Spinal cord (tissue), 10 donors: ENCODE measurements around the gene ATG3. TPM values are rescaled to one million over a fixed set of nuclear protein-coding genes. Genes with fewer than 3 reads are reported as not detected.
"Not testable (repeated sequence)": the region's sequence is repeated elsewhere in the genome, so short reads cannot be mapped to it uniquely, and the experiment has no call there.

Experiments
- DNase-seq, 6 donors: peaks; one replicate each; pipeline versions ENCODE4 v3.0.0 to v3.0.0-alpha.2; 2013 to 2015; ENCODE audit warnings: low spot score in 6 of 6, low read depth in 4 of 6
- H3K27ac ChIP-seq: one replicate; pipeline ENCODE4 v1.5.1; 2013; ENCODE audit warnings: low read depth, low read length, control low read depth
- H3K27me3 ChIP-seq: one replicate; pipeline ENCODE4 v1.6.1; 2013; ENCODE audit warnings: low read length; ENCODE audit not compliant: control insufficient read depth, insufficient read depth
- H3K36me3 ChIP-seq: one replicate; pipeline ENCODE4 v1.6.1; 2013; ENCODE audit warnings: low read length; ENCODE audit not compliant: control insufficient read depth, insufficient read depth
- H3K4me1 ChIP-seq: one replicate; pipeline ENCODE4 v1.6.1; 2013; ENCODE audit warnings: low read length; ENCODE audit not compliant: control insufficient read depth, insufficient read depth
- H3K4me3 ChIP-seq: one replicate; pipeline ENCODE4 v1.5.1; 2013; ENCODE audit warnings: low read depth, low read length, control low read depth
- H3K9me3 ChIP-seq: one replicate; pipeline ENCODE4 v1.6.1; 2013; ENCODE audit warnings: low read length; ENCODE audit not compliant: control insufficient read depth, insufficient read depth
- WGBS: methylation state at CpG from one replicate; pipeline ENCODE4 v1.1.5; 2013; ENCODE audit warnings: missing lambda C conversion rate; ENCODE audit not compliant: insufficient coverage; 5-methylcytosine and 5-hydroxymethylcytosine counted together
- polyA plus RNA-seq, 2 donors: library from polyadenylated mRNA; unstranded; fragments of 120-200 nt; gene quantifications; one replicate each; pipeline ENCODE4 v1.2.1, GENCODE V29; 2013; ENCODE audit not compliant: insufficient read length in 2 of 2
- total RNA-seq, 2 donors: library from RNA; depleted of rRNA in 1 of 2; stranded (reverse); fragments of 120-200 nt in 1 of 2; fragments of >200 nt in 1 of 2; gene quantifications; one replicate each; pipeline versions ENCODE4 v1.2.3 to v1.2.4, GENCODE V29; 2013 to 2014
- donor health status: healthy.

Gene ATG3
- total and polyA plus RNA-seq, 4 donors = 43.0 to 62.6 (median 49.7) TPM

DNA sequence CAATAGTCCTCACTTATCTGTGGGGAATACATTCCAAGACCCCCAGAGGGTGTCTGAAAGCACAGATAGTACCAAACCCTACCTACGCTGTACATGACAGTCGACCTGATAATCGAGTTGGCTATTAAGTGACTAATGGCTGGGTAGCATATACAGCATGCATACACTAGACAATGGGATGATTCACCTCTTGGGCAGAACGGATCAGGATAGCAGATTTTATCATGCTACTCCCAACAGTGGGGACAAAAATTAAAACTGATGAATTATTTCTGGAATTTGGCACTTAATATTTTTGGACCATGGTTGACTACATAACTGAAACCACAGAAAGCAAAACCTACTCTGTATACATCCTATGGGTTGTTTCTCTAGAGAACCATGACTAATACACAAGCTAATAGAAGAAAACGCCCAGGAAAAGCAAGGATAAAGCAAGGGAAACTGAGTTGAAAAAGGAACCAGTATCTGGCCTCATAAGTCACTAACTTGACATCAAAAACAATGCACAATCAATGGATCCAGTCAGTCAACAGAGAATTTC is 15.5 kb downstream of the ATG3 start:
- peaks cover 10% of the 10 kb centered on the region for H3K36me3 ChIP-seq
- no peak for DNase-seq
- no peak overlapping the region for H3K27ac ChIP-seq
- H3K9me3 ChIP-seq = no peaks in the 10 kb centered on the region
- H3K4me3 ChIP-seq = no peak overlapping the region
- no peaks in the 10 kb centered on the region for H3K27me3 ChIP-seq
- WGBS = no CpG with 5 or more reads among the region's 5 CpGs
- H3K4me1 ChIP-seq = no peaks in the 10 kb centered on the region

DNA sequence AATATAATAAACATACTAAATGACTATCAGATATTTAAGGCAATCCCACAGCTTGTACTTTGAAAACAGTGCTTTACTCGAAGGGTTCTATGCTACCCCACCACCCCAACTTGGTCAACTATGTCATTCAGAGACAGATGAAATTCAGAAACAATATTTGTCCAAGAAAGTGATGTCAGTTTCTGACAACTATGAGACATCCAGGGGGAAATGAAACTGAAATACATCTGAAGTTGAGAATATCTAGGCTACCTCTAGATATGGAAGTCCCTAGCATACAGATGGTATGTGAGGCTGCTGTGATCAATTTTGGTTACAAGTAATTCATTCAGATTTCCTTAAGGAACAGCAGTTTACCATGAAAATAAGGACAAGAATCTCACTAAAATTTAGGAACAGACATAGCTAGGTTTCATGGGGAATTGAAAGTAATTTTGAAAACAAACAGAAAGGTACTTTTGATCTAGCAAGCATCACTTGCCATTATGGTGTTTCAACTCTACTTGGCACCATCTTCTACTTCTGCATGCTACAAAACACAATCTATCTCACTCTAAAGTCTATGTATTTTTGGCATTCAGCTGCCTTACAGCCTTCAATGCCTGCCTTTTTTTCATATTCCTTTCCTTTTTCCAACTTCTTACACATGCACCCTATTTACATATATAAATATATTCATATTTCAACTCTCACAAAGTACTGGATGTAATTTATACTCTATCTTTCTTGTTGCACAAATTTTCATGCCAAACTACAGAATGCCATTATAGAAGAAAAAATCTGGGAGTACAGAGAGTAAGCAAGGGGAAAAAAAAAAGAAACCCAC is 21.7 kb downstream of the ATG3 start:
- 100% methylated on average over 1 of the region's 1 CpG for WGBS
- Histone ChIP-seq H3K4me1 (no peaks in the 10 kb centered on the region), H3K27me3 (no peaks in the 10 kb centered on the region)

DNA sequence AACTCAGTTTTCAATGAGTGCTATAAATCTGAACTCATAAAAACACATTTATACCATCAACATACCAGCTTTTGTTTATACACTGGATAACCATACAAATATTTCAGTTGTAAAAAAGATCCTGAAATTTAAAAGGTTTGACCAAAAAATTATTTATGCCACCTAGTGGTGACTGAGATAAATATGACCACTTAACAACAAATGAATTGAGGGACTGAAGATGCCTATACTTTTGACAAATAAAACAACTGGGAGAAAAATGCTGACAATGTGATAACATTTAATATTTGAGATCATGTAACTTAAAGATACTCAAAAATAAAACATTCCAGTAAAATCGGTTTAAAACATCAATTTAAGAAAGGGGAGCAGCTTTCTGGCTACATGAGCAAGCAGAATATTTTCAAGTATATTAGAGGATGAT is 30.4 kb downstream of the ATG3 start:
- Histone ChIP-seq H3K9me3 (no peaks in the 10 kb centered on the region), H3K36me3 (peaks cover 3% of the 10 kb centered on the region), H3K4me1 (no peaks in the 10 kb centered on the region), H3K27ac (no peak overlapping the region), H3K4me3 (no peak overlapping the region), H3K27me3 (no peaks in the 10 kb centered on the region)
- no CpG with 5 or more reads among the region's 1 CpG for WGBS
- DNase-seq = peak; percentile 7 to 74 (median 12)

More for the DNA sequence above, 21.7 kb downstream of the ATG3 start:
- H3K27ac ChIP-seq = no peak overlapping the region
- H3K36me3 ChIP-seq = peaks cover 6% of the 10 kb centered on the region
- DNase-seq = peak in 1 of 6 donors; percentile 35
- H3K9me3 ChIP-seq = no peaks in the 10 kb centered on the region
- no peak overlapping the region for H3K4me3 ChIP-seq

DNA sequence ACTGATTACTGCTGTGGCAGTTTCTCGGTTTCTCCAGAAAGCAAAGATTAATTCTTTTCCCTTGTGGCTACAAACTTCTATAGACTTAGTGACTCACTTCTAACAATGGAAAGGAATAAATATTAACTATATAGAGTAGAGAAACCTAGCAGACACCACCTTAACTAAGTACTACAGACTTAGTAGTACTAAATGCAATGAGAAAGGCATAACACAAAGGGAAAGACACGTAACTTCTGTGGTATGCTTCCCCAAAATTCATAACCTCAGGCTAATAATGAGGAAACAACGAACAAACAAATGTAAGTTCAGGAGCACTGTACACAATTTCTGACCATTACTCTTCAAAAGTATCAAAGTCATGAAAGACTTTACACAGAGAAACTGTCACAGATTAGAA is 31.2 kb downstream of the ATG3 start:
- Histone ChIP-seq H3K27me3 (no peaks in the 10 kb centered on the region), H3K27ac (no peak overlapping the region), H3K4me1 (no peaks in the 10 kb centered on the region), H3K4me3 (no peak overlapping the region), H3K36me3 (peaks cover 3% of the 10 kb centered on the region), H3K9me3 (no peaks in the 10 kb centered on the region)
- no peak for DNase-seq
- WGBS = no CpG with 5 or more reads among the region's 3 CpGs

DNA sequence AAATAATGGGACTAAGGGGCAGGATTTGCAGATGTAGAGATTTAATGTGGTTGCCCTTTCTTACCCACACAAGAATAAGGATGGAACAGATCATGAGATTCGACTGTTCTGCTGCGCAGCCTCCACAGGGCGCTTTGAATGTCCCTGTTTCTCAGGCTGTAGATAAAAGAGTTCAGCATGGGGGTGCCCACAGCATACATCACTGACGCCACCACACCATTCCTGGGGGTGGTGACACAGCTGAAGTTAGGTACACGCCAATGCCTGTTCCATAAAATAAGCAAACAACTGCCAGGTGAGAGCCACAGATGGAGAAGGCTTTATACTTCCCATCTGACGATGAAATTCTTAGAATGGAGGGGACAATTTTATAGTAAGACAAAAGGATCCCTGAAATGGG is 37.6 kb downstream of the ATG3 start:
- DNase-seq, H3K27me3 ChIP-seq, H3K9me3 ChIP-seq, H3K4me3 ChIP-seq, H3K27ac ChIP-seq, H3K4me1 ChIP-seq, H3K36me3 ChIP-seq: not testable (repeated sequence)
- 90% methylated on average over 2 of the region's 6 CpGs for WGBS

DNA sequence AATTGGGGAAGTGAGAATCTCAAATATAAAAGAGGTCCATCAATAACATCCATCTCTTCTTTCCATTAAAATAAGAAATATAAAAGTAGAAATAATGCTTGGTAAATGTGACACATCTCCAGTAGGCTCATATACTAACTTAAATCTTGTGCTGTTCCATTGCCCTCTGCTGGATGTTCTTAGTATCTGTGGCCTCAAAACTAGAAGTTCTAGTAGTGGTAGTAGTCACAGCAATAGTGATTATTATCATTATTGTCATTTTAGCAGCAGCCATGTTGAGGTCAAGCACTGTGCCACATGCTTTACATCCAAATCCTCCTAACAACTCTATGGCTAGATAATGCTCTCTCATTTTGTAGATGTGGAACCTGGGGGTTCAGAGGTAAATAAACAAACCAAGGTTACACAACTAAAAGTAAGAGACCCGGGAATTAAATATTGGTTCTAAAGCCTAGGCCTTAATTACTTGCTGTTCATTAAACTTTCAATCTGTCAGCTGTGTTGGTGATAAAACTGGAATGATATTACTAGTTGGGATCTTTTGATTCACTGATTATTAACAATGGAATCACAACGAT is 42.2 kb downstream of the ATG3 start:
- Histone ChIP-seq H3K27ac (no peak overlapping the region), H3K36me3 (no peaks in the 10 kb centered on the region), H3K9me3 (no peaks in the 10 kb centered on the region), H3K4me1 (no peaks in the 10 kb centered on the region), H3K4me3 (no peak overlapping the region), H3K27me3 (no peaks in the 10 kb centered on the region)
- DNase-seq = peak; percentile 22 to 89 (median 43)
- WGBS = no CpG with 5 or more reads among the region's 2 CpGs

DNA sequence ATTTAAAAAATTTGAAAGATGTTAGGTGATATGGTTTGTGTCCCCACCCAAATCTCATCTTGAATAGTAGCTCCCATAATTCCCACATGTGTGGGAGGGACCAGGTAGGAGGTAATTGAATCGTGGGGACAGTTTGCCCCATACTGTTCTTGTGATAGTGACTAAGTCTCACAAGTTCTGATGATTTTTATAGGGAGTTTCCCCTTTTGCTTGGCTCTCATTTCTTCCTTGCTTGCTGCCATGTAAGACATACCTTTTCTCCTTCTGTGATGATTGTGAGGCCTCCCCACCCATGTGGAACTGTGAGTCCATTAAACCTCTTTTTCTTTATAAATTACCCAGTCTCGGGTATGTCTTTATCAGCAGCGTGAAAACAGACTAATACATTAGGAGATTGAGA is 42.8 kb downstream of the ATG3 start:
- not testable (repeated sequence) for H3K4me1 ChIP-seq, H3K36me3 ChIP-seq, DNase-seq, H3K4me3 ChIP-seq, H3K9me3 ChIP-seq, H3K27ac ChIP-seq, H3K27me3 ChIP-seq
- no CpG with 5 or more reads among the region's 3 CpGs for WGBS

DNA sequence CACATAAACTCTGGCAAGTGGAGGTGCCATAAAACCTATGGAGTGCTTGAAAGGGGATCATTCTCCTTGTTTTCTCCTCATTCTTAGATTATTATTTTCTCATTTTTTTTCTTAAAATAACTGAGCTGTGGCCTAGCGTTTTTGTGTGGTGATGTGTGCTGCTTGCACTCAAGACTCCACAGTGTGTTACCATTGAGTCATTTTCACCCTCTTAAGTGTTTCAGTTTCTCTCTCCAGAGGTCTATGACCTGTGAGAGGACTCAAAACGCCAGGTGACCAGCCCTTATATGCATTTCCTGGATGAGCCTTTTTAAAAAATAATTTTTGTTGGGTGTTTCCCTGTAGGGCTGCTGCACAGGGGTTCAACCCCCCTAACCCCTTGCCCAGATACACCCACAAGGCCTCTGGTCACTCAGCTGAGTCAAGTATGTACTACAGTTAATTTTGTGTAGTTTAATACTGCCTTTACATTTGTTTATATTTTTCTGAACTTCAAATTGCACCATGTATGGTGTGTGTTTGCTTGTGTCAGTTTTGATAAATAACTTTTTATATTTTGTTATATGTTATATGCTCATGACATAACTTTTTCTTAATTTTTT is 47.1 kb downstream of the ATG3 start:
- WGBS = no CpG with 5 or more reads among the region's 2 CpGs
- Histone ChIP-seq H3K4me3 (no peak overlapping the region), H3K4me1 (no peaks in the 10 kb centered on the region), H3K9me3 (peaks cover 3% of the 10 kb centered on the region), H3K27me3 (no peaks in the 10 kb centered on the region), H3K36me3 (no peaks in the 10 kb centered on the region), H3K27ac (no peak overlapping the region)
- no peak for DNase-seq

DNA sequence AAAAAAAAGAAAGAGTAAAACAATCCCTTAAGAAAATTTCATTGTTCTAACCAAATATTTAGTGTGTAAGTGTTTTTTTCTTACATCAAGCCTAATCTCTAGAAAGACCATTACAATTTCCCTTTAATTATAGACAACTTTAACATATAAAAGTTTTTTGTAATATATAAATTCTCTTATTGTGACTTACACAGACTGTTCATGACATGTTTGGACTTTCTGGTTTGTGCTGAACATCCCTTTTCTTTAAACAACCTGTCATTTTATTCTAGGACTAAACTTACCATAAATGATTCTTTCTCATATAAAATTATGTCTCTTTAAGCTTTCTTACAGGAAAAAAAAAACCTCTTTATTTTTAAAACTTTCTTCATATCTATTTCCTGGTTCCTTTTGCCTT is 49.4 kb downstream of the ATG3 start:
- Histone ChIP-seq H3K36me3 (no peaks in the 10 kb centered on the region), H3K4me3 (no peak overlapping the region), H3K4me1 (no peaks in the 10 kb centered on the region), H3K27me3 (no peaks in the 10 kb centered on the region), H3K9me3 (peaks cover 3% of the 10 kb centered on the region), H3K27ac (no peak overlapping the region)
- DNase-seq = no peak
